ENCODE results near the gene CRELD2.

Gene CRELD2

GRCh38 chr22:49926916-49927315 is 8.5 kb downstream of the CRELD2 start:
- Histone ChIP-seq H3K27ac (ENCODE audit: low read length) (no peak overlapping the region), H3K4me1 (ENCODE audit: low read length) (peaks cover 19% of the 10 kb centered on the region), H3K9me3 (replicated peaks; ENCODE audit: insufficient read depth, low read length) (no peaks in the 10 kb centered on the region), H4K20me1 (ENCODE audit: insufficient read depth, low read length) (no peaks in the 10 kb centered on the region), H3K4me2 (ENCODE audit: low read depth, low read length) (no peak overlapping the region), H3K9ac (ENCODE audit: low read length) (no peak overlapping the region), H3K36me3 (replicated peaks; ENCODE audit: insufficient read depth, low read length) (no peaks in the 10 kb centered on the region), H2AFZ (ENCODE audit: low read length) (no peak overlapping the region), H3K4me3 (ENCODE audit: low read length) (no peak overlapping the region), H3K79me2 (ENCODE audit: low read length) (no peaks in the 10 kb centered on the region), H3K9me2 (replicated peaks; ENCODE audit: insufficient read depth, low read length) (no peaks in the 10 kb centered on the region), H3K27me3 (replicated peaks; ENCODE audit: insufficient read depth, low read length) (no peaks in the 10 kb centered on the region), H3F3A (ENCODE audit: insufficient read depth, low read length) (peaks cover 15% of the 10 kb centered on the region)
- no peak for DNase-seq
- no peak for TF ChIP-seq CTCF (IDR thresholded peaks at IDR 0.05; ENCODE audit: low read length)
- no peak for TF ChIP-seq EZH2phosphoT487 (IDR thresholded peaks at IDR 0.05; ENCODE audit: low read length)
- no peak for TF ChIP-seq EZH2 (optimal IDR thresholded peaks at IDR 0.05; ENCODE audit: low read depth, low read length)

- TF ChIP-seq EZH2phosphoT487 (IDR thresholded peaks at IDR 0.05; ENCODE audit: low read length): no peak
- no peak for TF ChIP-seq CTCF (IDR thresholded peaks at IDR 0.05; ENCODE audit: low read length)
- no peak for TF ChIP-seq EZH2 (optimal IDR thresholded peaks at IDR 0.05; ENCODE audit: low read depth, low read length)
- Histone ChIP-seq H3K27ac (ENCODE audit: low read length) (no peak overlapping the region), H3K9me2 (replicated peaks; ENCODE audit: insufficient read depth, low read length) (no peaks in the 10 kb centered on the region), H3K36me3 (replicated peaks; ENCODE audit: insufficient read depth, low read length) (no peaks in the 10 kb centered on the region), H3F3A (ENCODE audit: insufficient read depth, low read length) (peaks cover 15% of the 10 kb centered on the region), H3K4me2 (ENCODE audit: low read depth, low read length) (no peak overlapping the region), H3K4me1 (ENCODE audit: low read length) (peaks cover 19% of the 10 kb centered on the region), H3K79me2 (ENCODE audit: low read length) (no peaks in the 10 kb centered on the region), H3K9ac (ENCODE audit: low read length) (no peak overlapping the region), H4K20me1 (ENCODE audit: insufficient read depth, low read length) (no peaks in the 10 kb centered on the region), H3K9me3 (replicated peaks; ENCODE audit: insufficient read depth, low read length) (no peaks in the 10 kb centered on the region), H2AFZ (ENCODE audit: low read length) (no peak overlapping the region), H3K4me3 (ENCODE audit: low read length) (no peak overlapping the region), H3K27me3 (replicated peaks; ENCODE audit: insufficient read depth, low read length) (no peaks in the 10 kb centered on the region)
- DNase-seq: no peak
Measured at GRCh38 chr22:49927483-49928184, 9.2 kb downstream of the CRELD2 start.

- TF ChIP-seq EZH2 (optimal IDR thresholded peaks at IDR 0.05; ENCODE audit: low read depth, low read length) (no peak), EZH2phosphoT487 (IDR thresholded peaks at IDR 0.05; ENCODE audit: low read length) (no peak), CTCF (IDR thresholded peaks at IDR 0.05; ENCODE audit: low read length) (no peak)
- no peak for DNase-seq
- Histone ChIP-seq H3K4me2 (ENCODE audit: low read depth, low read length) (no peak overlapping the region), H3K27ac (ENCODE audit: low read length) (no peak overlapping the region), H3K9ac (ENCODE audit: low read length) (no peak overlapping the region), H2AFZ (ENCODE audit: low read length) (no peak overlapping the region), H3K4me1 (ENCODE audit: low read length) (peaks cover 22% of the 10 kb centered on the region), H3K79me2 (ENCODE audit: low read length) (no peaks in the 10 kb centered on the region), H3K36me3 (replicated peaks; ENCODE audit: insufficient read depth, low read length) (no peaks in the 10 kb centered on the region), H3K27me3 (replicated peaks; ENCODE audit: insufficient read depth, low read length) (no peaks in the 10 kb centered on the region), H3K4me3 (ENCODE audit: low read length) (no peak overlapping the region), H3K9me3 (replicated peaks; ENCODE audit: insufficient read depth, low read length) (no peaks in the 10 kb centered on the region), H4K20me1 (ENCODE audit: insufficient read depth, low read length) (no peaks in the 10 kb centered on the region), H3K9me2 (replicated peaks; ENCODE audit: insufficient read depth, low read length) (no peaks in the 10 kb centered on the region), H3F3A (ENCODE audit: insufficient read depth, low read length) (peaks cover 17% of the 10 kb centered on the region)
Measured at GRCh38 chr22:49928185-49928495, 9.7 kb downstream of the CRELD2 start.

Data from MM.1S (cell line).